GM04503 (cell line): ENCODE measurements around the gene ANO9.

Experiments used
- DNase-seq: peaks from one replicate; pipeline ENCODE4 v3.0.0-alpha.2; 2012; ENCODE audit warnings: low read depth

ANO9 gene

DNA sequence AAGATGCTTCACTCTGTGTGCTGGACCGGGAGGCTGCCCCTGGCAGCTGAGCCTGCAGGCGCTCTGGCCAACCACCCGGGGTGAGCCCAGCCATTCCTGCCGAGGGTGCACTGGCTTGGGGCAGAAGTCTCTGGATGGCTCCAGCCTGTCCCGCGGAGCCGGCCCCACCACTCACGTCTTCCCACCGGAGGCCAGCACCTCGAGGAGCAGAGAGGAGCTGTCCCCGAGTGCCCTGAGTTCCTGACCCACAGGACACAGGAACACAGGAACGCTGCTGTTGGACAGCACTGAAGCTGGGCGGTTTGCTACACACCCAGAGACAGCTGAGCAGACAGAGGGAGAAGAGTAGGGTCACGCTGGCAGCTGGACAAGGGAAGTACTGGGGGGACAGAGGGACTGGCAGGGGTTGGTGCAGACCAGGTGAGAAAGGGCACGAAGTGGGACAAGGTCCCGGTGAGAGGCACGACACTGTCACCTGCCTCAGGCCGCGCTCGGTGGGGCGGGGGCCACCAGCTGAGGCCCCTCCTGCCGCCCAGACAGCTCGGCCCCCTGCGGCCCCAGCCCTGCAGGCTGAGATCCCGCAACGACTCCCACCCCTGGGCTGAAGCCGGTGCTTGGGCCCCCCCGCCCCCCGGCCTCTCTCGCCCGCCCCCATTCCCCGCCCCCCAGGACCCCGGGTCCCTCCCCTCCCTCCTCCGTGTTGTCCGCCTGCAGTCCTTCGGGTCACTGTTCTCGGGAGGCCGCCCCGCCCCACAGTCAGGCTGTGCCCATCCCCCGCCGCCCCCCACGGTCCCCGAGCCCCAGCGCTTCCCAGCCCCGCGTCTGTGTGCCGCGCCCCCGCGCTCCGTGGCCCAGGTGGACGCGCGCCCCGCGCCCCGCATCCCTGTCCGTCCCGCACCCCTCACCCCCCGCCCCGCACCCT, 73.1 kb downstream of the ANO9 start:
- no peak for DNase-seq

DNA sequence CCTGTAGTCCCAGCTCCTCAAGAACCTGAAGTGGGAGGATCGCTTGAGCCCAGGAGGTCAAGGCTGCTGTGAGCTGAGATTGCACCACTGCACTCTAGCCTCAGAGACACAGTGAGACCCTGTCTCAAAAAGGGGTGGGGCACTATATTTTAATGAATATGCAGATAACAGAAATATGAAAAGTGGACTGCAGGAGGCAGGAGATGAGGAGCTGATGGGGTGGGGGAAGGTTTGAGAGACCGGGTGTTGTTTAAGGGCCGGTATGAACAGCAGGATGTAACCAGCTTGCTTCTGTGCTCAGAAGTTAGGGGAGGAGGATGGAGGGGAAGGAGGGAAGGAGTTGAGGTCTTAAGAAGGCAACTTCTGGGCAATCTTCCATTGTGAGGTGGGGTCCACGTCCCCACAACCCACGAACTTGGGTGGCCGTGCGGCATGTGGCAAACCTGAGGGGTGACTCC, 73.8 kb downstream of the ANO9 start:
- no peak for DNase-seq
